Parathyroid adenoma (tissue), 2 donors: ENCODE data around the gene STPG2.

Experiments
- H2AFZ ChIP-seq: fragments of 300-600 bp; sonication (generic); one replicate; pipeline ENCODE4 v1.7.0; 2017; ENCODE audit warnings: antibody characterized with exemption, mild to moderate bottlenecking
- H3K27ac ChIP-seq: fragments of 300-600 bp; sonication (generic); one replicate; pipeline ENCODE4 v1.7.0; 2017
- H3K27me3 ChIP-seq: fragments of 300-600 bp; sonication (generic); one replicate; pipeline ENCODE4 v1.7.0; 2017; ENCODE audit warnings: low read length; ENCODE audit not compliant: control insufficient read depth, insufficient read depth
- H3K36me3 ChIP-seq: fragments of 300-600 bp; sonication (generic); one replicate; pipeline ENCODE4 v1.7.0; 2017; ENCODE audit warnings: low read length; ENCODE audit not compliant: control insufficient read depth, insufficient read depth
- H3K4me1 ChIP-seq: fragments of 300-600 bp; sonication (generic); one replicate; pipeline ENCODE4 v1.7.0; 2017; ENCODE audit warnings: control low read depth
- H3K4me2 ChIP-seq: fragments of 300-600 bp; sonication (generic); one replicate; pipeline ENCODE4 v1.7.0; 2017; ENCODE audit warnings: low read length
- H3K4me3 ChIP-seq: fragments of 300-600 bp; sonication (generic); one replicate; pipeline ENCODE4 v1.7.0; 2017; ENCODE audit warnings: low read depth, low read length
- H3K79me2 ChIP-seq: fragments of 300-600 bp; sonication (generic); one replicate; pipeline ENCODE4 v1.7.0; 2017; ENCODE audit warnings: control low read depth
- H3K9ac ChIP-seq: fragments of 300-600 bp; sonication (generic); one replicate; pipeline ENCODE4 v1.7.0; 2017; ENCODE audit warnings: mild to moderate bottlenecking
- H3K9me3 ChIP-seq: fragments of 300-600 bp; sonication (generic); one replicate; pipeline ENCODE4 v1.7.0; 2017; ENCODE audit warnings: low read length; ENCODE audit not compliant: control insufficient read depth
- TF ChIP-seq, protein P1 (sequence below): fragments of 300-600 bp; sonication (generic); IDR thresholded peaks from one replicate; pipeline ENCODE4 v1.7.0; 2017; ENCODE audit warnings: antibody characterized with exemption, mild to moderate bottlenecking
- donor health status: primary hyperparathyroidism.

Gene STPG2

DNA sequence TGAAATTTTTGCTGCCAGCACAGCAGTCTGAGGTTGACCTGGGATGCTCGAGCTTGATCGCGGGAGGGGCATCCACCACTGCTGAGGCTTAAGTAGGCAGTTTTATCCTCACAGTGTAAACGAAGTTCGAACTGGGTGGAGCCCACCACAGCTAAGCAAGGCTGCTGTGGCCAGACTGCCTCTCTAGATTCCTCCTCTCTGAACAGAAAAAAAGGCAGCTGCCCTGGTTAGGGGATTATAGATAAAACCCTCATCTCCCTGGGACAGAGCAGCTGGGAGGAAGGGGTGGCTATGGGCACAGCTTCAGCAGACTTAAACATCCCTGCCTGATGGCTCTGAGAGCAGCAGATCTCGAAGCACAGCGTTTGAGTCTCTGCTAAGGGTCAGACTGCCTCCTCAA, 314.6 kb downstream of the STPG2 start:
- no peaks in the 10 kb centered on the region for H3K27me3 ChIP-seq

DNA sequence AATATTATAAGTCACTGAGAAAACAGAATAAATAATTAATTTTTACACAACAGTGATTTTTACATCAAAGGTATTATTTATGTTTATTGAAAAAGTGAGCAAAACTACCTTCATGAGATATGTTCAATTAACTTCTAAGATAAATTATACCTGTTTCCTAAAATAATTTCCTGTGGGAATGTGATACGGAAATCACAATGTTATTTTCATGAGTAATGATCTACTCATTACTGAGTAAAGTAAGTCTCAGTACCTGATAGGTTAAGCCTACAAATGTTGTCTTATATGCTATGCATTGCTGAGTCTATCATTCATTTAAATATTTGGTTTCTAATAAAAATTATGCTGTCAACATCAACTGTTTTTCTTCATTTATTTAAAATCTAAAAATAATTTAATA, 324.0 kb downstream of the STPG2 start:
- no peaks in the 10 kb centered on the region for H3K9me3 ChIP-seq
- H3K4me3 ChIP-seq, result no peak overlapping the region
- TF ChIP-seq, protein P1, sequence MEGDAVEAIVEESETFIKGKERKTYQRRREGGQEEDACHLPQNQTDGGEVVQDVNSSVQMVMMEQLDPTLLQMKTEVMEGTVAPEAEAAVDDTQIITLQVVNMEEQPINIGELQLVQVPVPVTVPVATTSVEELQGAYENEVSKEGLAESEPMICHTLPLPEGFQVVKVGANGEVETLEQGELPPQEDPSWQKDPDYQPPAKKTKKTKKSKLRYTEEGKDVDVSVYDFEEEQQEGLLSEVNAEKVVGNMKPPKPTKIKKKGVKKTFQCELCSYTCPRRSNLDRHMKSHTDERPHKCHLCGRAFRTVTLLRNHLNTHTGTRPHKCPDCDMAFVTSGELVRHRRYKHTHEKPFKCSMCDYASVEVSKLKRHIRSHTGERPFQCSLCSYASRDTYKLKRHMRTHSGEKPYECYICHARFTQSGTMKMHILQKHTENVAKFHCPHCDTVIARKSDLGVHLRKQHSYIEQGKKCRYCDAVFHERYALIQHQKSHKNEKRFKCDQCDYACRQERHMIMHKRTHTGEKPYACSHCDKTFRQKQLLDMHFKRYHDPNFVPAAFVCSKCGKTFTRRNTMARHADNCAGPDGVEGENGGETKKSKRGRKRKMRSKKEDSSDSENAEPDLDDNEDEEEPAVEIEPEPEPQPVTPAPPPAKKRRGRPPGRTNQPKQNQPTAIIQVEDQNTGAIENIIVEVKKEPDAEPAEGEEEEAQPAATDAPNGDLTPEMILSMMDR, result no peak
- H3K79me2 ChIP-seq, result no peaks in the 10 kb centered on the region
- H2AFZ ChIP-seq, result no peak overlapping the region
- H3K4me1 ChIP-seq, result no peaks in the 10 kb centered on the region
- H3K9ac ChIP-seq, result no peak overlapping the region
- H3K27ac ChIP-seq, result no peak overlapping the region
- no peaks in the 10 kb centered on the region for H3K27me3 ChIP-seq
- no peak overlapping the region for H3K4me2 ChIP-seq
- no peaks in the 10 kb centered on the region for H3K36me3 ChIP-seq

More for the DNA sequence above, 314.6 kb downstream of the STPG2 start:
- Histone ChIP-seq H3K36me3 (no peaks in the 10 kb centered on the region), H3K9ac (no peak overlapping the region), H2AFZ (no peak overlapping the region), H3K27ac (no peak overlapping the region), H3K4me1 (no peaks in the 10 kb centered on the region), H3K9me3 (no peaks in the 10 kb centered on the region), H3K4me2 (no peak overlapping the region), H3K79me2 (no peaks in the 10 kb centered on the region), H3K4me3 (no peak overlapping the region)
- TF ChIP-seq, protein P1, result no peak

DNA sequence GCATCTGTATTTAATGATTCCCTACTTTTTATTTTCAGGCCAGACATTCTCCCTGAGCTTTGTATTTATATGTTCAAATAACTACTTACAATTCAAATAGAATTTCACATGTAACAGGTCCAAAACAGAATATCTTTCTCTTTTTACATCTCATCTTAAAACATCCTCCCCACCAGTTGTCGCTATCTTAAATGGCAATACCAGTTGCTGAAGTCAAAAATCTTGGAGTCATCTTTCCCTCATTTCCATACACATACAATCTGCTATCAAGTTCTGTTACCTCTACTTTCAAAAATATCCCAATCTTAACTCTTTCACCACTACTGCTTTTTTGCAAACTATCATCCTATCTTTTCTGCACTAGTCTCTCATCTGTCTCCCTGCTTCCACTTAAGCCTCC, 330.5 kb downstream of the STPG2 start:
- Histone ChIP-seq H3K27ac (no peak overlapping the region), H3K9ac (no peak overlapping the region), H3K36me3 (no peaks in the 10 kb centered on the region), H3K27me3 (no peaks in the 10 kb centered on the region), H2AFZ (no peak overlapping the region), H3K4me1 (no peaks in the 10 kb centered on the region), H3K79me2 (no peaks in the 10 kb centered on the region), H3K9me3 (no peaks in the 10 kb centered on the region), H3K4me3 (no peak overlapping the region), H3K4me2 (no peak overlapping the region)
- TF ChIP-seq, protein P1, result no peak

DNA sequence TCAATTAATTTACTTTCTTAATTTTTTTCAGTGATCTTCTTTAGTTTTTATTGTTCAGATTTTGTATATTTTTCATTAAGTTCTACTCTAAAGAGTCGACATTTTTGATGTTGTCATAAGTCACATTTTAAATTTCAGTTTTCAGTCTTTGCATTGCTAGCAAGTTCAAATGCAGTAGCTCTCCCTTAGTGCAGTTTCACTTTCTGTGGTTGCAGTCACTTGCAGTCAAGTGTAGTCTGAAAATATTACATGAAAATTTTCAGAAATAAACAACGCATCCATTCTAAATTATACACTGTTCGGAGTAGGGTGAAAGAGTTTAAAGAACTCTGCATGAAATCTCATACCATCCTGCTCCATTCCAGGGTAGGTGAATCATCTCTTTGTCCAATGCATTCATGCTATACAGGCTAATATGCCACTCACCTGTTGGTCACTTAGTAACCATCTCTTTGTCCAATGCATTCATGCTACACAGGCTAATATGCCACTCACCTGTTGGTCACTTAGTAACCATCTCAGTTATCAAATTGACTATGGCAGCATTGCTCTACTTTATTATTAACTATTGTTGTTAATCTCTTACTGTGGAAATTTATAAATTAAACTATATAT, 356.9 kb downstream of the STPG2 start:
- Histone ChIP-seq H3K9ac (no peak overlapping the region), H2AFZ (no peak overlapping the region), H3K4me2 (no peak overlapping the region), H3K79me2 (no peaks in the 10 kb centered on the region), H3K4me1 (no peaks in the 10 kb centered on the region), H3K4me3 (no peak overlapping the region), H3K36me3 (no peaks in the 10 kb centered on the region), H3K9me3 (no peaks in the 10 kb centered on the region), H3K27me3 (no peaks in the 10 kb centered on the region), H3K27ac (no peak overlapping the region)
- TF ChIP-seq, protein P1, result no peak

DNA sequence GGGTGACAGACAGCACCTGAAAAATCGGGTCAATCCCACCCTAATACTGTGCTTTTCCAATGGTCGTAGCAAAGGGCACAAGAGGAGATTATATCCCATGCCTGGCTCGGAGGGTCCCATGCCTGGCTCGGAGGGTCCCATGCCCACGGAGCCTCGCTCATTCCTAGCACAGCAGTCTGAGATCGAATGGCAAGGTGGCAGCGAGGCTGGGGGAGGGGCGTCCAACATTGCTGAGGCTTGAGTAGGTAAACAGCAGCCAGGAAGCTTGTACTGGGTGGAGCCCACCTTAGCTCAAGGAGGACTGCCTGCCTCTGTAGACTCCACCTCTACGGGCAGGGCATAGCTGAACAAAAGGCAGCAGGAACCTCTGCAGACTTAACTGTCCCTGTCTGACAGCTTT, 365.1 kb downstream of the STPG2 start:
- H3K4me2 ChIP-seq, result no peak overlapping the region
- TF ChIP-seq, protein P1, result no peak
- H3K27ac ChIP-seq, result no peak overlapping the region
- no peaks in the 10 kb centered on the region for H3K4me1 ChIP-seq
- H3K9me3 ChIP-seq, result no peaks in the 10 kb centered on the region
- H3K79me2 ChIP-seq, result no peaks in the 10 kb centered on the region
- H2AFZ ChIP-seq, result no peak overlapping the region
- no peak overlapping the region for H3K9ac ChIP-seq
- no peaks in the 10 kb centered on the region for H3K36me3 ChIP-seq
- no peak overlapping the region for H3K4me3 ChIP-seq
- no peaks in the 10 kb centered on the region for H3K27me3 ChIP-seq
